IMR-90 (cell line): Measurements from ENCODE around the gene NKD1.

ENCODE experiments used
- BHLHE40 ChIP-seq: fragments of 150-350 bp; IDR thresholded peaks from 2 replicates; pipeline ENCODE4 v1.6.1; 2016; ENCODE audit warnings: mild to moderate bottlenecking, low read depth, low read length
- CTCF ChIP-seq: conservative IDR thresholded peaks from 2 replicates; pipeline ENCODE4 v1.5.1; 2012; ENCODE audit warnings: mild to moderate bottlenecking, low read depth, low read length, improper control_type of control experiment
- ELK1 ChIP-seq: fragments of 150-350 bp; IDR thresholded peaks from 2 replicates; pipeline ENCODE4 v1.6.1; 2016; ENCODE audit warnings: low read depth, mild to moderate bottlenecking, low read length, moderate library complexity, borderline replicate concordance
- POLR2A ChIP-seq: IDR thresholded peaks from 2 replicates; pipeline ENCODE4 v1.6.1; 2012; ENCODE audit warnings: mild to moderate bottlenecking, low read depth, low read length
- RAD21 ChIP-seq: IDR thresholded peaks from 2 replicates; pipeline ENCODE4 v1.6.1; 2012; ENCODE audit warnings: low read length, improper control_type of control experiment
- RCOR1 ChIP-seq: IDR thresholded peaks from 2 replicates; pipeline ENCODE4 v1.6.1; 2012; ENCODE audit warnings: mild to moderate bottlenecking, low read length, improper control_type of control experiment; ENCODE audit not compliant: insufficient replicate concordance

GRCh38 chr16:50559342-50559741, 11.1 kb downstream of the NKD1 start:
- TF ChIP-seq CTCF (no peak), RAD21 (no peak), POLR2A (no peak), RCOR1 (no peak), ELK1 (no peak), BHLHE40 (no peak)
